CD14-positive monocyte (primary cell): ENCODE measurements around the gene PLD1. TPM values are rescaled to one million over a fixed set of nuclear protein-coding genes. Genes with fewer than 3 reads are reported as not detected.

ENCODE experiments used
- DNase-seq, 3 donors: peaks; one replicate each; pipeline ENCODE4 v3.0.0-alpha.2; 2011 to 2022
- H2AFZ ChIP-seq: 2 replicates; pipeline ENCODE4 v1.6.0; 2012; ENCODE audit warnings: mild to moderate bottlenecking, low read depth, low read length, inconsistent platforms; ENCODE audit not compliant: insufficient read depth, poor library complexity, severe bottlenecking
- H3K27ac ChIP-seq, 2 donors: 1 replicate in 1 of 2; 2 replicates in 1 of 2; pipeline ENCODE4 v1.5.1; 2012 to 2013; ENCODE audit warnings: low read length in 2 of 2, control low read depth in 1 of 2, inconsistent platforms in 1 of 2, low read depth in 1 of 2, mild to moderate bottlenecking in 1 of 2
- H3K27me3 ChIP-seq, 2 donors: one replicate each; pipeline versions ENCODE4 v1.6.0 to v1.6.1; 2011 to 2013; ENCODE audit warnings: low read length in 2 of 2; ENCODE audit not compliant: control insufficient read depth in 2 of 2, insufficient read depth in 2 of 2
- H3K36me3 ChIP-seq, 2 donors: replicated peaks in 1 of 2; 1 replicate in 1 of 2; 2 replicates in 1 of 2; pipeline versions ENCODE4 v1.5.1 to v1.6.1; 2012 to 2013; ENCODE audit warnings: low read length in 2 of 2, control low read depth in 1 of 2, inconsistent platforms in 1 of 2, mild to moderate bottlenecking in 1 of 2; ENCODE audit not compliant: insufficient read depth in 2 of 2, control insufficient read depth in 1 of 2
- H3K4me1 ChIP-seq, 2 donors: 1 replicate in 1 of 2; 2 replicates in 1 of 2; pipeline versions ENCODE4 v1.5.1 to v1.6.1; 2012 to 2013; ENCODE audit warnings: low read length in 2 of 2, control low read depth in 1 of 2, inconsistent platforms in 1 of 2, mild to moderate bottlenecking in 1 of 2, moderate library complexity in 1 of 2; ENCODE audit not compliant: insufficient read depth in 2 of 2, control insufficient read depth in 1 of 2
- H3K4me2 ChIP-seq: replicated peaks from 2 replicates; pipeline ENCODE3; 2012; ENCODE audit warnings: low read length, moderate library complexity, mild to moderate bottlenecking; ENCODE audit not compliant: poor library complexity, severe bottlenecking; ENCODE audit errors: extremely low read depth
- H3K4me3 ChIP-seq, 3 experiments: fragments of 200-600 bp in 1 of 3; sonication (generic) in 1 of 3; replicated peaks in 1 of 3; 1 replicate in 2 of 3; 2 replicates in 1 of 3; pipeline ENCODE4 v1.5.1; 2011 to 2013; ENCODE audit warnings: low read length in 3 of 3, mild to moderate bottlenecking in 3 of 3, control low read depth in 2 of 3, low read depth in 2 of 3, inconsistent platforms in 1 of 3, moderate library complexity in 1 of 3
- H3K79me2 ChIP-seq: 2 replicates; pipeline ENCODE4 v1.6.0; 2012; ENCODE audit warnings: mild to moderate bottlenecking, control low read depth, inconsistent platforms, low read length, moderate library complexity; ENCODE audit not compliant: insufficient read depth
- H3K9ac ChIP-seq: 2 replicates; pipeline ENCODE4 v1.6.0; 2017; ENCODE audit warnings: low read length, mild to moderate bottlenecking; ENCODE audit not compliant: insufficient read depth, poor library complexity, severe bottlenecking
- H3K9me3 ChIP-seq, 2 donors: replicated peaks in 1 of 2; 1 replicate in 1 of 2; 2 replicates in 1 of 2; pipeline versions ENCODE4 v1.5.1 to v1.6.1; 2012 to 2013; ENCODE audit warnings: low read length in 2 of 2, control low read depth in 1 of 2; ENCODE audit not compliant: control insufficient read depth in 1 of 2, insufficient read depth in 1 of 2
- H4K20me1 ChIP-seq: 2 replicates; pipeline ENCODE4 v1.6.0; 2012; ENCODE audit warnings: mild to moderate bottlenecking, low read length, control low read depth, moderate library complexity; ENCODE audit not compliant: insufficient read depth
- H3K27ac Mint-ChIP-seq, 7 donors: one replicate each; pipeline ENCODE4 v1.8.0; 2020; ENCODE audit warnings: mild to moderate bottlenecking in 7 of 7, mixed read lengths in 7 of 7, moderate library complexity in 6 of 7, inconsistent platforms in 2 of 7
- H3K27me3 Mint-ChIP-seq, 3 donors: one replicate each; pipeline ENCODE4 v1.8.0; 2021 to 2022; ENCODE audit warnings: low read depth in 3 of 3, mild to moderate bottlenecking in 3 of 3, mixed read lengths in 3 of 3, moderate library complexity in 3 of 3, inconsistent platforms in 1 of 3
- H3K36me3 Mint-ChIP-seq, 2 donors: one replicate each; pipeline ENCODE4 v1.8.0; 2020; ENCODE audit warnings: mixed read lengths in 2 of 2, inconsistent platforms in 1 of 2, mild to moderate bottlenecking in 1 of 2
- H3K4me1 Mint-ChIP-seq: one replicate; pipeline ENCODE4 v1.8.0; 2020; ENCODE audit warnings: mild to moderate bottlenecking, mixed read lengths
- H3K4me3 Mint-ChIP-seq, 2 donors: one replicate each; pipeline ENCODE4 v1.8.0; 2020; ENCODE audit warnings: mild to moderate bottlenecking in 2 of 2, mixed read lengths in 2 of 2, moderate library complexity in 1 of 2
- H3K9me3 Mint-ChIP-seq, 7 donors: one replicate each; pipeline ENCODE4 v1.8.0; 2020 to 2022; ENCODE audit warnings: mixed read lengths in 7 of 7, mild to moderate bottlenecking in 6 of 7, moderate library complexity in 6 of 7, inconsistent platforms in 2 of 7
- CTCF ChIP-seq: fragments of 200-600 bp; IDR thresholded peaks from one replicate; pipeline ENCODE4 v1.8.0; 2022; ENCODE audit warnings: antibody characterized with exemption, mild to moderate bottlenecking
- WGBS: methylation state at CpG from one replicate; pipeline ENCODE4 v1.1.5; 2013; ENCODE audit warnings: missing lambda C conversion rate; ENCODE audit not compliant: insufficient coverage; 5-methylcytosine and 5-hydroxymethylcytosine counted together
- intact Hi-C, 2 donors: fragments of 100-400 bp; cut with micrococcal nuclease; formaldehyde crosslinking; loops; one replicate each; pipeline versions ENCODE4 v1.15.0 to v1.15.1; 2023
- polyA plus RNA-seq, 3 donors: library from polyadenylated mRNA; depleted of rRNA in 1 of 3; unstranded in 2 of 3; stranded (reverse) in 1 of 3; fragments of 300-500 nt in 2 of 3; fragments of >200 nt in 1 of 3; fragmentation: Illumina TruSeq in 2 of 3; gene quantifications; 1 replicate in 2 of 3; 2 replicates in 1 of 3; pipeline ENCODE4 v1.2.3, GENCODE V29; 2012 to 2021

PLD1 gene
- polyA plus RNA-seq, 3 donors = 5.1 to 7.9 (median 5.8) TPM

GRCh38 chr3:171784937-171785336 is 25.3 kb downstream of the PLD1 start:
- Histone ChIP-seq H3K79me2 (peaks cover 92% of the 10 kb centered on the region), H3K4me3 (no peak overlapping the region), H3K9ac (no peak overlapping the region), H3K4me1 (peaks cover 31 to 35% of the 10 kb centered on the region in 2 donors), H3K27me3 (no peaks in the 10 kb centered on the region), H3K4me2 (no peak overlapping the region), H3K27ac (no peak overlapping the region), H4K20me1 (no peaks in the 10 kb centered on the region), H3K9me3 (no peaks in the 10 kb centered on the region), H2AFZ (no peak overlapping the region), H3K36me3 (no peaks in the 10 kb centered on the region)
- Mint-ChIP-seq H3K4me3 (no peak overlapping the region), H3K27ac (no peak overlapping the region), H3K36me3 (peaks cover 7 to 10% of the 10 kb centered on the region in 2 donors), H3K4me1 (peaks cover 21% of the 10 kb centered on the region), H3K27me3 (no peaks in the 10 kb centered on the region), H3K9me3 (peaks cover 0 to 4% (median 0%) of the 10 kb centered on the region in 7 donors)
- intact Hi-C loops = no loop called here
- DNase-seq = no peak
- TF ChIP-seq CTCF = no peak
- no CpG with 5 or more reads among the region's 5 CpGs for WGBS

GRCh38 chr3:171784387-171784786 is 25.9 kb downstream of the PLD1 start:
- H3K4me1 Mint-ChIP-seq = peaks cover 15% of the 10 kb centered on the region

More at GRCh38 chr3:171784387-171784786, 25.9 kb downstream of the PLD1 start:
- Mint-ChIP-seq H3K27ac (no peak overlapping the region), H3K27me3 (peaks cover 0 to 1% (median 0%) of the 10 kb centered on the region in 3 donors), H3K36me3 (peaks cover 7 to 10% of the 10 kb centered on the region in 2 donors), H3K4me3 (no peak overlapping the region), H3K9me3 (peaks cover 0 to 4% (median 0%) of the 10 kb centered on the region in 7 donors)
- no peak for TF ChIP-seq CTCF
- intact Hi-C loops = no loop called here
- H3K4me2 ChIP-seq = no peak overlapping the region
- no peaks in the 10 kb centered on the region for H4K20me1 ChIP-seq
- no peak for DNase-seq
- no peaks in the 10 kb centered on the region for H3K27me3 ChIP-seq
- H3K4me3 ChIP-seq = no peak overlapping the region
- peaks cover 25 to 30% of the 10 kb centered on the region in 2 donors for H3K4me1 ChIP-seq
- peaks cover 92% of the 10 kb centered on the region for H3K79me2 ChIP-seq
- no peaks in the 10 kb centered on the region for H3K9me3 ChIP-seq
- no peaks in the 10 kb centered on the region for H3K36me3 ChIP-seq
- WGBS = no CpG with 5 or more reads among the region's 2 CpGs
- H2AFZ ChIP-seq = no peak overlapping the region
- no peak overlapping the region for H3K27ac ChIP-seq
- H3K9ac ChIP-seq = no peak overlapping the region
